Measurements from ENCODE around the gene PTGDR2.

The PTGDR2 gene

GRCh38 chr11:60872124-60872960 lies 16.6 kb upstream of the PTGDR2 start:
- H3K27ac ChIP-seq (ENCODE audit: low read depth, low read length), result no peak overlapping the region

GRCh38 chr11:60871378-60872061 lies 15.8 kb upstream of the PTGDR2 start:
- no peak overlapping the region for H3K4me2 ChIP-seq (ENCODE audit: low read depth, low read length, poor library complexity, severe bottlenecking)
- H3K36me3 ChIP-seq (ENCODE audit: low read length), result no peaks in the 10 kb centered on the region
- no peaks in the 10 kb centered on the region for H3F3A ChIP-seq (ENCODE audit: insufficient read depth)
- H3K9me2 ChIP-seq (replicated peaks; ENCODE audit: insufficient read depth, low read length), result no peaks in the 10 kb centered on the region
- H3K27ac ChIP-seq (ENCODE audit: low read depth, low read length), result no peak overlapping the region
- TF ChIP-seq, protein P1, sequence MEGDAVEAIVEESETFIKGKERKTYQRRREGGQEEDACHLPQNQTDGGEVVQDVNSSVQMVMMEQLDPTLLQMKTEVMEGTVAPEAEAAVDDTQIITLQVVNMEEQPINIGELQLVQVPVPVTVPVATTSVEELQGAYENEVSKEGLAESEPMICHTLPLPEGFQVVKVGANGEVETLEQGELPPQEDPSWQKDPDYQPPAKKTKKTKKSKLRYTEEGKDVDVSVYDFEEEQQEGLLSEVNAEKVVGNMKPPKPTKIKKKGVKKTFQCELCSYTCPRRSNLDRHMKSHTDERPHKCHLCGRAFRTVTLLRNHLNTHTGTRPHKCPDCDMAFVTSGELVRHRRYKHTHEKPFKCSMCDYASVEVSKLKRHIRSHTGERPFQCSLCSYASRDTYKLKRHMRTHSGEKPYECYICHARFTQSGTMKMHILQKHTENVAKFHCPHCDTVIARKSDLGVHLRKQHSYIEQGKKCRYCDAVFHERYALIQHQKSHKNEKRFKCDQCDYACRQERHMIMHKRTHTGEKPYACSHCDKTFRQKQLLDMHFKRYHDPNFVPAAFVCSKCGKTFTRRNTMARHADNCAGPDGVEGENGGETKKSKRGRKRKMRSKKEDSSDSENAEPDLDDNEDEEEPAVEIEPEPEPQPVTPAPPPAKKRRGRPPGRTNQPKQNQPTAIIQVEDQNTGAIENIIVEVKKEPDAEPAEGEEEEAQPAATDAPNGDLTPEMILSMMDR (IDR thresholded peaks at IDR 0.05; ENCODE audit: insufficient read depth, low read length, poor library complexity, severe bottlenecking), result no peak
- no peak for TF ChIP-seq EZH2phosphoT487 (conservative IDR thresholded peaks at IDR 0.05; ENCODE audit: low read length)
- no peaks in the 10 kb centered on the region for H4K20me1 ChIP-seq (ENCODE audit: low read depth, low read length)
- H2AFZ ChIP-seq (ENCODE audit: low read depth, low read length, severe bottlenecking), result no peak overlapping the region
- H3K27me3 ChIP-seq (ENCODE audit: low read length), result no peaks in the 10 kb centered on the region
- no peak overlapping the region for H3K4me3 ChIP-seq (ENCODE audit: insufficient read depth, low read length, poor library complexity, severe bottlenecking)
- H3K9ac ChIP-seq (ENCODE audit: low read length), result no peak overlapping the region
- H3K79me2 ChIP-seq (ENCODE audit: insufficient read depth, low read length), result no peaks in the 10 kb centered on the region
- H3K9me3 ChIP-seq (ENCODE audit: insufficient read depth, low read length), result no peaks in the 10 kb centered on the region

More at GRCh38 chr11:60872124-60872960, 16.6 kb upstream of the PTGDR2 start:
- Histone ChIP-seq H3K9me2 (replicated peaks; ENCODE audit: insufficient read depth, low read length) (no peaks in the 10 kb centered on the region), H3K4me3 (ENCODE audit: insufficient read depth, low read length, poor library complexity, severe bottlenecking) (no peak overlapping the region), H3K27me3 (ENCODE audit: low read length) (no peaks in the 10 kb centered on the region), H2AFZ (ENCODE audit: low read depth, low read length, severe bottlenecking) (no peak overlapping the region), H3K4me2 (ENCODE audit: low read depth, low read length, poor library complexity, severe bottlenecking) (no peak overlapping the region), H3F3A (ENCODE audit: insufficient read depth) (no peaks in the 10 kb centered on the region), H3K9me3 (ENCODE audit: insufficient read depth, low read length) (no peaks in the 10 kb centered on the region), H3K79me2 (ENCODE audit: insufficient read depth, low read length) (no peaks in the 10 kb centered on the region), H3K36me3 (ENCODE audit: low read length) (no peaks in the 10 kb centered on the region), H4K20me1 (ENCODE audit: low read depth, low read length) (no peaks in the 10 kb centered on the region), H3K9ac (ENCODE audit: low read length) (no peak overlapping the region)
- TF ChIP-seq EZH2phosphoT487 (conservative IDR thresholded peaks at IDR 0.05; ENCODE audit: low read length), result no peak
- TF ChIP-seq, protein P1 (IDR thresholded peaks at IDR 0.05; ENCODE audit: insufficient read depth, low read length, poor library complexity, severe bottlenecking), result no peak

GRCh38 chr11:60870733-60871377 lies 15.1 kb upstream of the PTGDR2 start:
- Histone ChIP-seq H3K9ac (ENCODE audit: low read length) (no peak overlapping the region), H4K20me1 (ENCODE audit: low read depth, low read length) (no peaks in the 10 kb centered on the region), H3K4me2 (ENCODE audit: low read depth, low read length, poor library complexity, severe bottlenecking) (no peak overlapping the region), H3K9me2 (replicated peaks; ENCODE audit: insufficient read depth, low read length) (no peaks in the 10 kb centered on the region), H3K4me3 (ENCODE audit: insufficient read depth, low read length, poor library complexity, severe bottlenecking) (no peak overlapping the region), H3K27ac (ENCODE audit: low read depth, low read length) (no peak overlapping the region), H3F3A (ENCODE audit: insufficient read depth) (no peaks in the 10 kb centered on the region), H3K79me2 (ENCODE audit: insufficient read depth, low read length) (no peaks in the 10 kb centered on the region), H3K9me3 (ENCODE audit: insufficient read depth, low read length) (no peaks in the 10 kb centered on the region), H3K27me3 (ENCODE audit: low read length) (no peaks in the 10 kb centered on the region), H3K36me3 (ENCODE audit: low read length) (no peaks in the 10 kb centered on the region), H2AFZ (ENCODE audit: low read depth, low read length, severe bottlenecking) (no peak overlapping the region)
- TF ChIP-seq EZH2phosphoT487 (conservative IDR thresholded peaks at IDR 0.05; ENCODE audit: low read length), result no peak
- TF ChIP-seq, protein P1 (IDR thresholded peaks at IDR 0.05; ENCODE audit: insufficient read depth, low read length, poor library complexity, severe bottlenecking), result no peak

Data from SU-DHL-6 (cell line).